Tibial nerve (tissue), 4 donors: ENCODE results near the gene DLG4. TPM values are rescaled to one million over a fixed set of nuclear protein-coding genes. Genes with fewer than 3 reads are reported as not detected.
A peak's percentile ranks its signal among the peaks of the same experiment; 100 is the strongest.

Experiments
- DNase-seq, 2 donors: peaks; one replicate each; pipeline ENCODE4 v3.0.0-alpha.2; 2019; ENCODE audit warnings: low spot score in 2 of 2
- H3K27ac ChIP-seq, 4 donors: fragments of 200-600 bp; sonication (generic) in 3 of 4; one replicate each; pipeline ENCODE4 v1.5.1; 2017 to 2019; ENCODE audit warnings: mild to moderate bottlenecking in 1 of 4
- H3K27me3 ChIP-seq, 2 donors: fragments of 200-600 bp; sonication (generic) in 1 of 2; one replicate each; pipeline versions ENCODE4 v1.5.1 to v1.6.0; 2017 to 2019
- H3K36me3 ChIP-seq, 3 donors: fragments of 200-600 bp; sonication (generic); one replicate each; pipeline ENCODE4 v1.5.1; 2018 to 2019
- H3K4me1 ChIP-seq, 4 donors: fragments of 200-600 bp; sonication (generic) in 3 of 4; one replicate each; pipeline ENCODE4 v1.5.1; 2017 to 2019
- H3K4me3 ChIP-seq, 4 donors: fragments of 200-600 bp; sonication (generic) in 3 of 4; one replicate each; pipeline ENCODE4 v1.5.1; 2017 to 2019; ENCODE audit warnings: mild to moderate bottlenecking in 1 of 4, moderate library complexity in 1 of 4
- H3K9me3 ChIP-seq, 4 donors: fragments of 200-600 bp; sonication (generic) in 3 of 4; one replicate each; pipeline ENCODE4 v1.5.1; 2017 to 2019
- CTCF ChIP-seq, 5 experiments: fragments of 200-600 bp in 3 of 5; fragments of 450-650 bp in 2 of 5; sonication (generic) in 3 of 5; IDR thresholded peaks; one replicate each; pipeline ENCODE4 v1.5.1; 2016 to 2019; ENCODE audit warnings: antibody characterized with exemption in 5 of 5, mild to moderate bottlenecking in 3 of 5, moderate library complexity in 2 of 5
- EP300 ChIP-seq, 2 donors: sonication (generic); formaldehyde crosslinking; IDR thresholded peaks; one replicate each; pipeline ENCODE4 v1.6.1; 2017; ENCODE audit warnings: antibody characterized with exemption in 2 of 2, mild to moderate bottlenecking in 1 of 2
- POLR2A ChIP-seq, 2 donors: fragments of 450-650 bp; IDR thresholded peaks; one replicate each; pipeline ENCODE4 v1.6.1; 2017; ENCODE audit warnings: antibody characterized with exemption in 2 of 2, mild to moderate bottlenecking in 2 of 2, moderate library complexity in 2 of 2
- WGBS, 2 donors: methylation state at CpG; one replicate each; pipeline ENCODE4 v1.1.5; 2018; 5-methylcytosine and 5-hydroxymethylcytosine counted together
- total RNA-seq, 4 donors: library from RNA; depleted of rRNA; stranded (reverse); fragments of >200 nt; gene quantifications; one replicate each; pipeline ENCODE4 v1.1.0, GENCODE V29; 2016

DLG4 gene
- 10 to 100 TPM in 3 of 4 donors, 1 to 10 TPM in 1; 7.3 to 22.8 (median 16.1) TPM for total RNA-seq

- Histone ChIP-seq H3K4me1 (peaks cover 0 to 66% (median 38%) of the 10 kb centered on the region in 4 donors), H3K27me3 (no peaks in the 10 kb centered on the region), H3K9me3 (no peaks in the 10 kb centered on the region), H3K27ac (peak within 1 kb of the TSS; percentile 81 to 98 (median 96)), H3K4me3 (peak within 1 kb of the TSS; percentile 72 to 89 (median 84)), H3K36me3 (peaks cover 3 to 35% (median 9%) of the 10 kb centered on the region in 3 donors)
- peak; percentile 77 to 92 for TF ChIP-seq POLR2A (IDR thresholded peaks at IDR 0.05)
- peak in 1 of 5 experiments; percentile 29 for TF ChIP-seq CTCF (IDR thresholded peaks at IDR 0.05)
- peak; percentile 59 to 73 for TF ChIP-seq EP300 (IDR thresholded peaks at IDR 0.05)
- peak; percentile 80 to 81 for DNase-seq
- whole genome bisulfite sequencing, 2 donors: 0% methylated on average over 41 to 57 of the region's 63 CpGs
Measured at GRCh38 chr17:7219812-7220592, at the start of gene DLG4, which contains the start of gene ACADVL. TSS of gene DLG4 (minus strand) at chr17:7219836. TSS of gene ACADVL (plus strand) at chr17:7219938. CDS start at chr17:7219985, 47 bp downstream.

- Histone ChIP-seq H3K4me3 (no peak overlapping the region), H3K36me3 (no peaks in the 10 kb centered on the region), H3K9me3 (no peaks in the 10 kb centered on the region), H3K4me1 (peaks cover 0 to 21% (median 4%) of the 10 kb centered on the region in 4 donors), H3K27ac (no peak overlapping the region), H3K27me3 (peaks cover 0 to 39% of the 10 kb centered on the region in 2 donors)
- DNase-seq: no peak
- WGBS, 2 donors: 38 to 42% methylated on average over 1 of the region's 1 CpG
- TF ChIP-seq EP300 (IDR thresholded peaks at IDR 0.05) (no peak), POLR2A (IDR thresholded peaks at IDR 0.05) (no peak), CTCF (IDR thresholded peaks at IDR 0.05) (no peak)
Measured at GRCh38 chr17:7266784-7267183, 47.1 kb upstream of the DLG4 start.

GRCh38 chr17:7263801-7264078 is 44.1 kb upstream of the DLG4 start:
- Histone ChIP-seq H3K36me3 (peaks cover 0 to 13% (median 0%) of the 10 kb centered on the region in 3 donors), H3K4me3 (peak overlapping the region in 1 of 4 donors; percentile 41), H3K9me3 (no peaks in the 10 kb centered on the region), H3K4me1 (peaks cover 0 to 38% (median 13%) of the 10 kb centered on the region in 4 donors), H3K27me3 (peaks cover 0 to 55% of the 10 kb centered on the region in 2 donors), H3K27ac (peak overlapping the region in 1 of 4 donors; percentile 76)
- DNase-seq: no peak
- TF ChIP-seq EP300 (IDR thresholded peaks at IDR 0.05) (no peak), CTCF (IDR thresholded peaks at IDR 0.05) (no peak), POLR2A (IDR thresholded peaks at IDR 0.05) (no peak)
- WGBS, 2 donors: 55 to 56% methylated on average over 4 of the region's 4 CpGs

- H3K4me1 ChIP-seq: peaks cover 0 to 38% (median 13%) of the 10 kb centered on the region in 4 donors
- DNase-seq: no peak
- H3K9me3 ChIP-seq: no peaks in the 10 kb centered on the region
- H3K27ac ChIP-seq: peak overlapping the region in 1 of 4 donors; percentile 76
- WGBS, 2 donors: 9 to 14% methylated on average over 26 of the region's 26 CpGs
- peaks cover 0 to 55% of the 10 kb centered on the region in 2 donors for H3K27me3 ChIP-seq
- H3K4me3 ChIP-seq: peak overlapping the region in 3 of 4 donors; percentile 11 to 41 (median 16)
- H3K36me3 ChIP-seq: peaks cover 0 to 19% (median 0%) of the 10 kb centered on the region in 3 donors
- TF ChIP-seq POLR2A (IDR thresholded peaks at IDR 0.05) (no peak), EP300 (IDR thresholded peaks at IDR 0.05) (no peak), CTCF (IDR thresholded peaks at IDR 0.05) (no peak)
Measured at GRCh38 chr17:7262935-7263800, 43.5 kb upstream of the DLG4 start.
